Measurements from ENCODE around the gene C14orf93.

Gene C14orf93

GRCh38 chr14:22986508-22987054 is 23.4 kb downstream of the C14orf93 start:
- DNase-seq: peak; percentile 18

- DNase-seq: no peak
Observed at GRCh38 chr14:22985894-22986507, 23.9 kb downstream of the C14orf93 start.

GRCh38 chr14:22984959-22985658 is 24.8 kb downstream of the C14orf93 start:
- DNase-seq: no peak

GRCh38 chr14:22982477-22983245 is 27.3 kb downstream of the C14orf93 start, which contains the start of gene AJUBA:
Gene AJUBA (minus strand): TSS chr14:22982551. CDS start chr14:22982266, 285 bp downstream.
- DNase-seq: no peak

- DNase-seq: no peak
Observed at GRCh38 chr14:22981876-22982476, 28.0 kb downstream of the C14orf93 start.

GRCh38 chr14:22981090-22981875 is 28.7 kb downstream of the C14orf93 start:
- DNase-seq: no peak

GRCh38 chr14:22980672-22981089 is 29.3 kb downstream of the C14orf93 start:
- DNase-seq: no peak

- DNase-seq: no peak
Observed at GRCh38 chr14:22979748-22980392, 30.1 kb downstream of the C14orf93 start.

- DNase-seq: no peak
Observed at GRCh38 chr14:22978981-22979671, 30.8 kb downstream of the C14orf93 start.

- no peak for DNase-seq
Observed at GRCh38 chr14:22978487-22978837, 31.5 kb downstream of the C14orf93 start.

GRCh38 chr14:22977684-22978486 is 32.1 kb downstream of the C14orf93 start:
- DNase-seq: no peak

- DNase-seq: no peak
Observed at GRCh38 chr14:22977434-22977683, 32.6 kb downstream of the C14orf93 start.

- DNase-seq: peak; percentile 32
Observed at GRCh38 chr14:22976620-22977433, 33.1 kb downstream of the C14orf93 start.

GRCh38 chr14:22974530-22975313 is 35.2 kb downstream of the C14orf93 start:
- DNase-seq: no peak

- DNase-seq: no peak
Observed at GRCh38 chr14:22973217-22974032, 36.5 kb downstream of the C14orf93 start.

GRCh38 chr14:22972313-22972930 is 37.5 kb downstream of the C14orf93 start:
- DNase-seq: no peak

GRCh38 chr14:22971152-22971551 is 38.8 kb downstream of the C14orf93 start:
- DNase-seq: no peak
